Uterine smooth muscle cell (primary cell): ENCODE results near the gene ABI2. TPM values are rescaled to one million over a fixed set of nuclear protein-coding genes. Genes with fewer than 3 reads are reported as not detected.

Experiments used
- total RNA-seq: library from RNA; depleted of rRNA; stranded (reverse); fragments of >200 nt; gene quantifications from 2 replicates; pipeline ENCODE4 v1.2.3, GENCODE V29; 2014

The ABI2 gene
- 27.2 and 30.8 TPM in 2 replicates for total RNA-seq

DNA sequence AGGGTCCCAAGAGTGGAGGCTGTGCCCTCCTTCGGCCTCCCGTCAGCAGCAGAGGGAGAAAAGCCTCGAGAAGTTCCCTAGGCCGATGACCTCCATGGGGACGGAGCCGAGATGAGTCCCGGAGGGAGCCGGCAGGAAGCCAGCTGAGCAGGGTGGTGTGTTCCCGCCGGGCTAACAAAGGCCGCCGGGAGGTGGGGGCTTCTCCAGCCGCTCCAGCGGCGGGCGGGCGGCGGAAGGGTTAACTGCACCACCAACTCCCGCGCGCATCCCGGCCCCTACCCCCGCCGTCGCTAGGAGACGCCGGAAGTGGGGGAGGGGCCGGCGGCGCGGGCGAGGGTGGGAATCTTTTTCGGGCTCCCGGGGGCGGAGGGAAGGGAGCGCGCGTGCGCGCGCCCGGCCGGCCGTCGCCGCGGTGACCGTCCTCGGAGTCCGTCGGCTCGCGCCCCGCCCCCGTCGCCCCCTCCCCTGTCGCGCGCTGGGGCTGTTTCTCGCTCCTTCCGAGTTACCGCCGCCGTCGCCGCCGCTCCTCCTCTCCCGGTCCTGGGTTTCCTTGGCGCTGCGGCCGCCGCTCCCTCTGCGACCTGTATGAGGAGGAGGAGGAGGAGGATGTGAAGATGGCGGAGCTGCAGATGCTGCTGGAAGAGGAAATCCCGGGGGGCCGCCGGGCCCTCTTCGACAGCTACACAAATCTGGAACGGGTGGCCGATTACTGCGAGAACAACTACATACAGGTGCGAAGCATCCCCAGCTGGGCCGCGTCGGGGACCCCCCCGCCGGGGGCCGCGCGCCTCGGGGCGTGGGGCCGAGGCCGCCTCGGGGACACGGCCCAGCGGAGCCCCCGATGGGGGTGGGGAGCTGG, at the start of gene ABI2:
ABI2 (plus strand) TSS at position 494 of the 859 bp plus-strand sequence; CDS start at position 615, 121 bp downstream.

Other genes starting within 250 kb of the ABI2 start
- 33.3 and 41.6 TPM in 2 replicates for gene CYP20A1, start 89.4 kb upstream of the ABI2 start, total RNA-seq
- 15.5 and 23.2 TPM in 2 replicates for gene RAPH1, start 206.9 kb downstream of the ABI2 start, total RNA-seq